Neural crest cell (in vitro differentiated cells): ENCODE measurements around the gene IQCB1. TPM values are rescaled to one million over a fixed set of nuclear protein-coding genes. Genes with fewer than 3 reads are reported as not detected.

Source experiments
- DNase-seq: peaks from one replicate; pipeline ENCODE4 v3.0.0; 2021; ENCODE audit warnings: low read depth, mixed read lengths, low spot score
- H3K27ac Mint-ChIP-seq: one replicate; pipeline ENCODE4 v1.8.0; 2021; ENCODE audit warnings: mild to moderate bottlenecking, mixed read lengths; ENCODE audit not compliant: unreplicated experiment
- H3K27me3 Mint-ChIP-seq: 2 replicates; pipeline ENCODE4 v1.8.0; 2021; ENCODE audit warnings: low read depth, mild to moderate bottlenecking, mixed read lengths
- H3K36me3 Mint-ChIP-seq: 2 replicates; pipeline ENCODE4 v1.8.0; 2021; ENCODE audit warnings: low read depth, mild to moderate bottlenecking, mixed read lengths
- H3K4me1 Mint-ChIP-seq: 2 replicates; pipeline ENCODE4 v1.8.0; 2021; ENCODE audit warnings: mixed read lengths
- H3K4me3 Mint-ChIP-seq: one replicate; pipeline ENCODE4 v1.8.0; 2021; ENCODE audit warnings: mild to moderate bottlenecking, mixed read lengths
- H3K9me3 Mint-ChIP-seq: 2 replicates; pipeline ENCODE4 v1.8.0; 2021; ENCODE audit warnings: mixed read lengths
- total RNA-seq: library from RNA; stranded (reverse); gene quantifications from 2 replicates; pipeline ENCODE4 v1.2.1, GENCODE V29; 2021
- TF ChIP-seq, protein P1 (sequence below): fragments of 200-600 bp; sonication (generic); conservative IDR thresholded peaks from 2 replicates; pipeline ENCODE4 v1.5.0; 2021; ENCODE audit warnings: antibody characterized with exemption, mild to moderate bottlenecking

IQCB1 gene
- total RNA-seq, 1 donor from 2014 or later = 47.2 TPM

DNA sequence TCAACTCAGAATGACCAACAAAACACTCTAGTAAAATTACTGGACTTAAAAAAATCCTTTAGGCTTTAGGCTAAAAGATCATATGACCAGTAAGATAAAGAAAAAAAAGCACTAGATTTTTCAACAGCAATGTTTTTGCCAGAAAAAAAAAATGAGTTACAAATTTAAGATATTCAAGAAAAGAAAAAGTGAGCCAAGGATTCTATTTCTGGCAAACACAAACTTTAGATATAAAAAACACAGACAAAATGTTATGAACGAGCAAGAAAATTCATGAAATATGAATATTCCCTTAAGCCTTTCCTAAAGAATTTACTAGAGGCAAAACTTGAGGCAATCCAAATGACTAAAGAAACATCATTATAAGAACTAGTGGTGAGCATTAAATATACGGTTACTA lies 94.0 kb downstream of the IQCB1 start:
- no peak for DNase-seq
- peaks cover 14% of the 10 kb centered on the region for H3K36me3 Mint-ChIP-seq
- peaks cover 2% of the 10 kb centered on the region for H3K9me3 Mint-ChIP-seq
- H3K4me1 Mint-ChIP-seq = no peaks in the 10 kb centered on the region
- TF ChIP-seq, protein P1, sequence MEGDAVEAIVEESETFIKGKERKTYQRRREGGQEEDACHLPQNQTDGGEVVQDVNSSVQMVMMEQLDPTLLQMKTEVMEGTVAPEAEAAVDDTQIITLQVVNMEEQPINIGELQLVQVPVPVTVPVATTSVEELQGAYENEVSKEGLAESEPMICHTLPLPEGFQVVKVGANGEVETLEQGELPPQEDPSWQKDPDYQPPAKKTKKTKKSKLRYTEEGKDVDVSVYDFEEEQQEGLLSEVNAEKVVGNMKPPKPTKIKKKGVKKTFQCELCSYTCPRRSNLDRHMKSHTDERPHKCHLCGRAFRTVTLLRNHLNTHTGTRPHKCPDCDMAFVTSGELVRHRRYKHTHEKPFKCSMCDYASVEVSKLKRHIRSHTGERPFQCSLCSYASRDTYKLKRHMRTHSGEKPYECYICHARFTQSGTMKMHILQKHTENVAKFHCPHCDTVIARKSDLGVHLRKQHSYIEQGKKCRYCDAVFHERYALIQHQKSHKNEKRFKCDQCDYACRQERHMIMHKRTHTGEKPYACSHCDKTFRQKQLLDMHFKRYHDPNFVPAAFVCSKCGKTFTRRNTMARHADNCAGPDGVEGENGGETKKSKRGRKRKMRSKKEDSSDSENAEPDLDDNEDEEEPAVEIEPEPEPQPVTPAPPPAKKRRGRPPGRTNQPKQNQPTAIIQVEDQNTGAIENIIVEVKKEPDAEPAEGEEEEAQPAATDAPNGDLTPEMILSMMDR = no peak
- no peaks in the 10 kb centered on the region for H3K27me3 Mint-ChIP-seq
- H3K27ac Mint-ChIP-seq = no peak overlapping the region
- H3K4me3 Mint-ChIP-seq = no peak overlapping the region

- TF ChIP-seq, protein P1 = no peak
- no peaks in the 10 kb centered on the region for H3K27me3 Mint-ChIP-seq
These were observed 95.0 kb downstream of the IQCB1 start for GRCh38 chr3:121739902-121740301.

GRCh38 chr3:121737644-121738043 lies 97.2 kb downstream of the IQCB1 start:
- H3K27me3 Mint-ChIP-seq = no peaks in the 10 kb centered on the region
- H3K9me3 Mint-ChIP-seq = peaks cover 2% of the 10 kb centered on the region
- H3K27ac Mint-ChIP-seq = no peak overlapping the region
- H3K4me3 Mint-ChIP-seq = no peak overlapping the region
- H3K4me1 Mint-ChIP-seq = peaks cover 3% of the 10 kb centered on the region
- H3K36me3 Mint-ChIP-seq = peaks cover 8% of the 10 kb centered on the region
- TF ChIP-seq, protein P1 = no peak
- DNase-seq = no peak

More at GRCh38 chr3:121739902-121740301, 95.0 kb downstream of the IQCB1 start:
- H3K9me3 Mint-ChIP-seq = peaks cover 2% of the 10 kb centered on the region
- no peak for DNase-seq
- H3K36me3 Mint-ChIP-seq = peaks cover 14% of the 10 kb centered on the region
- no peak overlapping the region for H3K27ac Mint-ChIP-seq
- no peak overlapping the region for H3K4me3 Mint-ChIP-seq
- no peaks in the 10 kb centered on the region for H3K4me1 Mint-ChIP-seq

DNA sequence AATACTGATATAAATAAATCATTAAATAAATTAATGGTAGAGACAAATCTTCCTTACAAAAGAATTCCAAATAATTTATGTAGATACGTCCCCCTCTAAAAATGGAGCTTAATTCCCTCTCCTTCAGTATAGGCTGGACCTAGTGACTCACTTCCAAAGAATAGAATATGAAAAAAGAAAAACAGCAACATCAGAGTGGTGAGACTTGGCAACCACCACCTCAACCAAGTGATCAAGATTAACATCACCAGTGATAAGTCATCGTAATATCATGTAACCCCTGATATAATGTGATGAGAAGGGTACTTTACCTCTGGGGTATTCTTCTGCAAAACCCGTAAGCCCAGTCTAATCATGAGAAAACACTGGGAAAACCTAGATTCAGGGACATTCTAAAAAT lies 98.7 kb downstream of the IQCB1 start:
- Mint-ChIP-seq H3K4me3 (no peak overlapping the region), H3K36me3 (peaks cover 2% of the 10 kb centered on the region), H3K4me1 (peaks cover 8% of the 10 kb centered on the region), H3K9me3 (no peaks in the 10 kb centered on the region), H3K27me3 (no peaks in the 10 kb centered on the region), H3K27ac (no peak overlapping the region)
- no peak for DNase-seq
- TF ChIP-seq, protein P1 = no peak

DNA sequence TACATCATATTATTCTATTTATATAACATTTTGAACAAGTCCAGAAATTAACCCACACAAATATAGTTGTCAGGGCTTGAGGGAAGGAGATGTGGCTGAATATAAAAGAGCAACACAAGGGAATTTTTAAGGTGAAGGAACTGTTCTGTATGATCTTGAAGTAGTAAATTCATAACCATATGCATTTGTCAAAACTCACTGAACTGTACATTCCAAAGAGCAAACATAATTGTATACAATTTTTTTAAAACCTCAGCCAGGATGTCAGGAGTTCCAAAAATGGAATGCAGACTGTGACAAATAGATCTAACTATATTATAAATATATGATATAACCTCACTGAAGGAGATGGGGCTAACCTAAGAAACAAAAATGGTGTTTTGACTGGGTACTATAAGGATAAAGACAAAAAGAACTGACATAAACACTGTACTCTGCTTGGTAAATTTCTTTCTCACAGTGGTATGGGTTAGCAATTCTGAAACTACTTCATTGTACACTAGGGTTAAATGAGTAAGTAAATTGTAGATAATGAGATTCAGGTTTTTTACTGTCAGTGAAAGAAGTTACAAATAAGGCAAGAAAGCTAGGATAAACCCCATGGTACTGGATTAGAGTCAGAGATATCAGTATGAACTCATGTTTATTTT lies 99.7 kb downstream of the IQCB1 start:
- no peak for DNase-seq
- H3K9me3 Mint-ChIP-seq = no peaks in the 10 kb centered on the region
- no peaks in the 10 kb centered on the region for H3K36me3 Mint-ChIP-seq
- H3K4me3 Mint-ChIP-seq = no peak overlapping the region
- TF ChIP-seq, protein P1 = no peak
- H3K27ac Mint-ChIP-seq = no peak overlapping the region
- peaks cover 8% of the 10 kb centered on the region for H3K4me1 Mint-ChIP-seq
- no peaks in the 10 kb centered on the region for H3K27me3 Mint-ChIP-seq
